NCI-H748 treated with DMSO at 0.1 percent for 48 hours (cell line): Measurements from ENCODE around the gene AXL.
A peak's percentile ranks its signal among the peaks of the same experiment; 100 is the strongest.
"Not testable (repeated sequence)": the region's sequence is repeated elsewhere in the genome, so short reads cannot be mapped to it uniquely, and the experiment has no call there.

ENCODE experiments used
- DNase-seq: peaks from one replicate; lab custom pipeline; 2025; lab: John Stamatoyannopoulos, UW

The AXL gene

DNA sequence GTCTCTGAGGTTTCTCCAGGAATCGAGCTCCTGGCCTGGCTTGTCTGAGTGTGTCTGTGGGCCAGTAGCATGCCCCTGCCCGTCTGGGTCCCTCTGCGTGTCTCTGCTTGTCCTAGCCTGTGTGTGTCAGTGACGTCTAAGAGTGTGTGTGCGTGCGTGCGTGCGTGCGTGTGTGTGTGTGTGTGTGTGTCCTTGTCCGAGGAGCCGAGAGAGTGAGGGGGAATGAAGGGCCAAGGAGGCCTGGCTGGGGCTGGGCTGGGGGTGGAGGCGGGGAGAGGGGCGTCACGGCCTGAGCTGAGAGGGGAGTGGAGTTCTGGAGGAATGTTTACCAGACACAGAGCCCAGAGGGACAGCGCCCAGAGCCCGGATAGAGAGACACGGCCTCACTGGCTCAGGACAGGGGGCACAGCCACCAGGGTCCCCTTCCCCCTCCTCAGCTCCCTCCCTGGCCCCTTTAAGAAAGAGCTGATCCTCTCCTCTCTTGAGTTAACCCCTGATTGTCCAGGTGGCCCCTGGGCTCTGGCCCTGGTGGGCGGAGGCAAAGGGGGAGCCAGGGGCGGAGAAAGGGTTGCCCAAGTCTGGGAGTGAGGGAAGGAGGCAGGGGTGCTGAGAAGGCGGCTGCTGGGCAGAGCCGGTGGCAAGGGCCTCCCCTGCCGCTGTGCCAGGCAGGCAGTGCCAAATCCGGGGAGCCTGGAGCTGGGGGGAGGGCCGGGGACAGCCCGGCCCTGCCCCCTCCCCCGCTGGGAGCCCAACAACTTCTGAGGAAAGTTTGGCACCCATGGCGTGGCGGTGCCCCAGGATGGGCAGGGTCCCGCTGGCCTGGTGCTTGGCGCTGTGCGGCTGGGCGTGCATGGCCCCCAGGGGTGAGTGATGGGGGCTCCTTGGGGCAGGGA lies at the start of gene AXL:
TSS of gene AXL (plus strand) at position 609 of the 893 bp plus-strand sequence. CDS start at position 779, 170 bp downstream.
- no peak for DNase-seq

DNA sequence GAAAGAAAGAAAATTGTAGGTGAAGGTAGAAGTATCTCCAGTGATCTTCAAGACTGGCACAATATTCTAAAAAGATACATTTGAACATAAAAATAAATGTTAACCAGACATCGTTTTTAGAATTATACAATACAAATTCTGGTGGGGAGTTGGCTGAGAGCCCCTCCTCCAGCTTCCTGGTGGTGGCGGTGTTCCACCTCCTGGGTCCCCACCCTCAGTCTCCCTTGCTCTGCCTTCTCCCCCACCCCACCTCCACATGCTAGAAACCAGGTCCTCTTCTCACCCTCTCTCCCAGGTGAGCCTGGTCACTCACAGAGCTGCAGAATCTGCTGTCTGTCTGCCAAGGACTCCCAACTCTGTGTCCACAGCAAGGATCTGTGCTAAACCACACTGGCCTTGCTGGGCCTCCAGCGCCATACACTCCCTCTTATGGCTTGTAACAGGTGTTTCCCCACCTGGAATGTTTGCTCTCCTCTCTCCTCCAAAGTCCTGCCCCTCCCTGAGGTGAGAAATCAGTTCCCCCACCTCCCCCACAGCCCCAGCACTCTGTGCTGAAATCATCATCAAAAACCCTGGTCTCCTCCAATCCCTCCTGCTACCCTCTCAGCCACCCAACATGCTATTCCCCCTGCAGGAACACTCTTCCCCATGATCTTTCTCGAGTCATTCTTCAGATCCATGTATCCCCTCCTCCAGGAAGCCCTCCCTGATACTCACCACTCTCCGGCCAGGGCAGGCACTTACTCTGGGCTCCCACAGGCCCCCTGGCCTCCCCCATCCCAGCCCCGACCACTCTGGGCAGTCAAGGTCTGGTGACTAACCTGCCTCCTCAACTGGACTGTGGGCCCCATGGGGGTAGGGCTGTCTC lies 46.5 kb upstream of the AXL start:
- DNase-seq = no peak

DNA sequence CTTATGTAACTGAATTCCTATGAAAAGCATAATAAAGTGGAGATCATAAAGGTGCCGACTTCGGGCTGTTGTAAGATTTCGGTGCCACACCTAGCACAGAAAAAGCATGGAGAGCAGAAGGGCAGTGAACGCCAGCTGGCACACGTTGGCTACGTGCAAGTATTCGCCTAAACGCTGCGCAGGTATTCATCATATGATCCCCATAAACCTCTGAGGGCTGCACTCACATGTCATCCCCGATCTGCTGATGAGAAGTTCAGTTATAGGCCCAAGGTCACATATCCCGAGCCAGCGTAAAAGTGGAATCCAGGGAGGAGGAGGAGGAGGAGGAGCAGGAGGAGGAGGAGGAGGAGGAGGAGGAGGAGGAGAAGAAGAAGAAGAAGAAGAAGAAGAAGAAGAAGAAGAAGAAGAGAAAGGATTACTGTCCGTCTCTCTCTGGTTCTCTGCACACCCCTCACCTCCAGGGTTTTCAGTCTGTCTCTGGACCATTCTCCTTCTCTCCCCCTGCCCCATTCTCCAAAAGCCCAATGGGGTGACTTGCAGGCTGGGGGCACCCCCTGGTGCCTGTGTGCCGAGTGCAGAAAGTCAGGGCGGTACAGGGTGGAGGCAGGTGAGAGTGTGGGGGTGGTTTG lies 44.6 kb upstream of the AXL start:
- DNase-seq = no peak

DNA sequence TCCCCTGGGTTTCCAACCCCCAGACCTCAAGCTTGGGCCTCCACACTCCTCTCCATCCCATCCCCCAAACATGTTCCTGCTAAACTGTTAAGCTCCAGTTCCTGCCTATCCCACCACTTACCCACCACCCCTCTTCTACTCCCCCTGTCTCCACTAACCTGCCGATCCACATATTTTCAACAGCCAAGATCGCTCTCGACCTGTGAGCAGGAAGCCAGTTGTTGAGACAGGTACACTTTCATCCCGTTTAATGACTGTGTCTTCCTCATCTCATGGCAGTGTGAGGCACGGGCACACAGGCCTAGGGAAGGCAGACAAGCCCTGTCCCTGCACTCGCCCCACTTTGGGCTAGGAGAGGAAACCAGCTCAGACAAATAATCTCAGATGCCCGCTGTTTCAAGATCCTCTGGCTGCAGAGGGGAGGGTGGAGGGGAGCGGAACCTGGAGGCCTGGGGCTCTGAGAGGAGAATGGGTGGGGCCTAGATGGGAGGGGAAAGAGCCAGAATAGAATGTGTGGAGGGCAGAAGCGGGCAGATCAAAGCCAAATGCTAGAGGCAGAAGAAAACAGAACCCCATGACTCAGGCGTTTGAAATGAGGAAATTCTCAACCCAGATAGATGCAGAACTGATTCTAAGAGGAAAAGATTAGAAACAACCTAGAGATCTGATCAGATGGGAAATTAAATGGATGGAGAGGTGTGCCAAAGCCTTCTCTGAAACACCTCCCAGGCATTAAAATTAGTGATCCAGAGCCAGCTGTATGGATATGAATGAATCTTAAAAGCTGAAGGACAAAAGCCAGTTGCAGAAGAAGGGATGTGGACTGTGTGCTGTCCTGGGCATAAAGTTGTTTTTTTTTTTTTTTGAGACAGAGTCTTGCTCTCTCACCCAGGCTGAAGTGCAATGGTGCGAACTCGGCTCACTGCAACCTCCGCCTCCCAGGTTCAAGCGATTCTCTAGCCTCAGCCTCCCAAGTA lies 42.9 kb upstream of the AXL start:
- no peak for DNase-seq

DNA sequence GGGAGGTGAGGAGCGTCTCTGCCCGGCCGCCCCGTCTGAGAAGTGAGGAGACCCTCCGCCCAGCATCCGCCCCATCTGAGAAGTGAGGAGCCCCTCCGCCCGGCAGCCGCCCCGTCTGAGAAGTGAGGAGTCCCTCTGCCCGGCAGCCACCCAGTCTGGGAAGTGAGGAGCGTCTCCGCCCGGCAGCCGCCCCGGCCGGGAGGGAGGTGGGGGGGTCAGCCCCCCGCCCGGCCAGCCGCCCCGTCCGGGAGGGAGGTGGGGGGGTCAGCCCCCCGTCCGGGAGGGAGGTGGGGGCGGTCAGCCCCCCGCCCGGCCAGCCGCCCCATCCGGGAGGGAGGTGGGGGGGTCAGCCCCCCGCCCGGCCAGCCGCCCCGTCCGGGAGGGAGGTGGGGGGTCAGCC lies 38.9 kb upstream of the AXL start:
- not testable (repeated sequence) for DNase-seq

DNA sequence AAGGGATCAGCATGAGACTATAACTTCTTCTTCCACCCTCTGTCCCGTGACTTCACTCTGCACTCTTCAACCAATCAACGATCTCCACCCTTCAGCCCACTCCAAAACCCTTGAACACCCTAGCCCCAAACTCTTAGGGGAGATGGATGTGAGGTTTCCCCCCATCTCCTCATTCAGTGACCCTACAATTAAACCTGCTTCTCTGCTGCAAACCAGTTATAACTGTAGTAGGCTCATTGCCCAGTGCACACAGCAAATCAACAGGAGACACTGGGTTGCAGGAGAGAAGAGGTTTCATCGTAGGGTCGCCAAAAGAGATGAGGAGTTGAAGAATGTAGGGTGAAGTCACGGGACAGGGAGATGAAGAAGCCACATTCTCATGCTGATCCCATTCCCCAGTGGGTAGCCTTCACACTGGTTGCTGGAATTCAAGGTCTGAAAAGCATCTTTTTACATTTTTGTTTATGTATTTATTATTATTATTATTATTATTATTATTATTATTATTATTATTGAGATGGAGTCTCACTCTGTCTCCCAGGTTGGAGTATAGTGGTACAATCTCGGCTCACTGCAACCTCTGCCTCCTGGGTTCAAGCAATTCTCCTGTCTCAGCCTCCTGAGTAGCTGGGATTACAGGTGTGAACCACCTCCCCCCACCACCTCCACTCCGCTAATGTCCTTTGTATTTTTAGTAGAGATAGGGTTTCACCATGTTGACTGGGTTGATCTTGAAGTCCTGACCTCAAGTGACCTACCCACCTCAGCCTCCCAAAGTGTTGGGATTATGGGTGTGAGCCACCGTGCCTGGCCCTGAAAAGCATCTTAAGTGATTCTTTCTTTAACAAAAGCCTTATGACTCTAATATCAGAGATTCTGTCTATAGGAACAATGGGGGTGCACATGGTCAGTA lies 31.8 kb upstream of the AXL start:
- DNase-seq = no peak

DNA sequence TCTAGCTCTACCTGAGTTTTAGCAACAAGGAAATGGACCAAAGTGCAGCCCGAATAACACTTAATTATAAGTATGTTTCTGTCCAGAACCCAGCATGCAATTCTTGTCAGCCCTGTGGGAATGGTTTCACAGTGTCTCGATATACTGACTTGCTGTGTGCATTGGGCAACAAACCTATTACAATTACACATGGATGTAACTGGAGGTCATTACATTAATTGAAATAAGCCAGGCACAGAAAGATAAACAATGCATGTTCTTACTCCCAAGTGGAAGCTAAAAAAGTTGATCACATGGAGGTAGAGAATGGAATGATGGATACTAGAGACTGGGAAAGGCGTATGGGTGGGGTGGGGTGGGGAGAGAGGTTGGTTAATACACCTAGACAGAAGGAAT lies 31.1 kb upstream of the AXL start:
- DNase-seq = no peak

DNA sequence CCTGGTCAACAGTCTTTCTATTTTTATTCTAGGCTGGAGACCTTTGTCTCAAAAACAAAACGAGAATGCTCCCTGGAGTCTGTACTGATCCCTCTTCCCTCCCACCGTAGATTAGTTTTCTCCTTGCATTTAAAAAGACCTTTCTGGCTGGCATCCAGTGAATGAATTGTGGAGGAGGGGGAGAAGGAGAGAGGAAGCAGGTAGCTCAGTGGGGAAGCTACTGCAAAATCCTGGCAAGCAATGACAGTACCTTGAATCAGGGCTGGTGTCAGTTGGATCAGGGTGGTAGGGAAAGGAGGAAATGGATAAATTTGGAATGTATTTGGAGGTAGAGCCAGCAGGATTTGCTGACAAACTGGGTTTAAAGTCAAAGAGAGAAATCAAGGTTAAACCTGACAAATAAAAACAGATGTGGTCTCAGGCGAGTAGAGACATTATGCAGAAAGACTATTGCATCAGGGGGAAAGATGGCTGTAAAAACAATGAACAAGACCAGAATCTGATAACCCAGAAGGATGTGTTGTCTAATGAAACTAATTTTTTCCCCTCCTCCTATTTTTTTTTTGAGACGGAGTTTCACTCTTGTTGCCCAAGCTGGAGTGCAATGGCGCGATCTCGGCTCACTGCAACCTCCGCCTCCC lies 29.5 kb upstream of the AXL start:
- DNase-seq = no peak

DNA sequence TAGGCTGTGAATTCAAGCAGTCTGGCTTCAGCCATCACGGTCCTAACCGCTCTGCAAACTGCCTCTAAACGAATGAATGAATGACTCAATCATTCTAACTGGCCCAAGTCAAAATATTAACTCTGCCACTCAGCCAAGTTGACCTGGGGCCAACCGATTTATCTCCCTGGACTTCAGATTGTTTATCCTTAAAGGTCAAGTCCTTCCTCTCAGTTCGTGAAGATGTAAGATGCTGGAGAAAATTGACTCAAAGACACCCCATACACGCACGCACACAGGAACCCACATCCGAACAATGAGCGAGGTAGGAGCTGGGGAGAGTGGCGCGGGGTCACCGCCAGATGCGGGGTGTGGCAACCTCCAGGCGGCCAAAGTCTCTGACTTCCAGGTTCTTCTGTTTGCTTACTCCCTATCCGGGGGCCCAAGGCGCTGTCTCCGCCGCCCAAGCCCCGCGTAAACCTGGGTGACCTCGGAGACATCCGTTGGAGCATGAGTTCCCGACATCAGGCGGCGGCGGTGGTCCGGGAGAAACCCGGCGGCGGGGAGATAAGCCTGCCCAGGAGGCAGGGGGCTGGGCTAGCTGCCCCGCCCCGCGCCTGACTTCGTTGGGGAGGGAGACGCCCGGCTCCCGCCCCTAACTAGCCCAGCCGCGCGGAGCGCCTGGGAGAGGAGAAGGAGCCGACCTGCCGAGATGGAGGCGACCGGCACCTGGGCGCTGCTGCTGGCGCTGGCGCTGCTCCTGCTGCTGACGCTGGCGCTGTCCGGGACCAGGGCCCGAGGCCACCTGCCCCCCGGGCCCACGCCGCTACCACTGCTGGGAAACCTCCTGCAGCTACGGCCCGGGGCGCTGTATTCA lies 26.2 kb upstream of the AXL start, which contains the start of gene CYP2S1:
TSS of gene CYP2S1 (plus strand) at position 646 of the 856 bp plus-strand sequence. CDS start at position 692, 46 bp downstream.
- DNase-seq = no peak

DNA sequence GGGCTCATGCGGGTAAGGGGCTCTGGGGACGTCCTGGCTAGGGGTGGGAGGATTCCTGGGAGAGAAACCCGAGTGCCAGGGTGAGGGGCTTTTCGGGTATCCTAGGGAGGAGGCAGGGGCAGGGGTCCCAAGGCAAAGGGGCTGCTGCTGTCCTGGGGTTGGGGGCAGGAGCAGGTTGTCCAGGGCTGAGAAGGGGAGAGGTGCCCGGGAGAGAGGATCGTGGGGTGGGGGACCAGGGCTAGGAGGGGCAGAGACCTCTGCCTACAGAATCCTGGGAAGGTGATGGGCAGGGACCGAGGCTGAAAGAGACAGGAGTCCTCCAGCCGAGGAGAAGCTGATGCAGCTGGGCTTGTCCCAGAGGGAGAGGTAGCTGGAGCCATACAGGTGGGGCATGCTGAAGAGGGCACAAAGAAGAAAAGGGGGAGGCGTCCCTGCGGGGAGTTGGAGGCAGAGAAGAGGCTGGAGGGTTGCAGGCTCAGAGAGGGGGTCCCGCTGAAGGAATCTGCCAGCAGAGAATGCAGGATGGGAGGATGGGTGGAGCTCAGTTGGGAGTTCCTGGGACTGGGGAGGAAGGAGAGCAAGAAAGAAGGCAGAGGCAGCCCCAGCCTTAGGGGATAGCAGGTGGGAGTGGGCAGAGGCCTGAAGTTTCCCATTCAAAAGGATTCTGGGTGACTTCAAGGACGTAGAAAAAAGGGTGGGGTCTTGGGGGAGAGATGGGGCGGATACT lies 25.4 kb upstream of the AXL start:
- no peak for DNase-seq

DNA sequence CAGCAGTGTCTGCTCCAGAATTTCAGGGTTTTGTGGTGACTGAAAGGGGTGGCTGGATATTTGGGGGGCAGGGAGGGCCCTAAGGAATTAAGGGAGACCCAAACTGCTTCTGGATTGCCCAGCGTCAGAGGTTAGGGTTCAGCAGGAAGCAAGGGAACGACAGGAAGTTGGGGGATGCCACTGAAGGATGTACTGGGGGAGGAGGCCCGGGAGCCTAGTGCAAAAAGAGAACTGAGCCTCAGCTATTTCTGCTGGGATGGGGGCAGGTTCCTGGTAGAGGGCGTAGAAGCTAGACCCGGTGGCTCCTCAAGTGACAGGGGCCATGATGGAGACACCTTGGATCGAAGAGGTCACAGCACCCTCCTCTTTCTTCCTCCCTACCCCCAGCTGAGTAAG lies 24.9 kb upstream of the AXL start:
- no peak for DNase-seq

DNA sequence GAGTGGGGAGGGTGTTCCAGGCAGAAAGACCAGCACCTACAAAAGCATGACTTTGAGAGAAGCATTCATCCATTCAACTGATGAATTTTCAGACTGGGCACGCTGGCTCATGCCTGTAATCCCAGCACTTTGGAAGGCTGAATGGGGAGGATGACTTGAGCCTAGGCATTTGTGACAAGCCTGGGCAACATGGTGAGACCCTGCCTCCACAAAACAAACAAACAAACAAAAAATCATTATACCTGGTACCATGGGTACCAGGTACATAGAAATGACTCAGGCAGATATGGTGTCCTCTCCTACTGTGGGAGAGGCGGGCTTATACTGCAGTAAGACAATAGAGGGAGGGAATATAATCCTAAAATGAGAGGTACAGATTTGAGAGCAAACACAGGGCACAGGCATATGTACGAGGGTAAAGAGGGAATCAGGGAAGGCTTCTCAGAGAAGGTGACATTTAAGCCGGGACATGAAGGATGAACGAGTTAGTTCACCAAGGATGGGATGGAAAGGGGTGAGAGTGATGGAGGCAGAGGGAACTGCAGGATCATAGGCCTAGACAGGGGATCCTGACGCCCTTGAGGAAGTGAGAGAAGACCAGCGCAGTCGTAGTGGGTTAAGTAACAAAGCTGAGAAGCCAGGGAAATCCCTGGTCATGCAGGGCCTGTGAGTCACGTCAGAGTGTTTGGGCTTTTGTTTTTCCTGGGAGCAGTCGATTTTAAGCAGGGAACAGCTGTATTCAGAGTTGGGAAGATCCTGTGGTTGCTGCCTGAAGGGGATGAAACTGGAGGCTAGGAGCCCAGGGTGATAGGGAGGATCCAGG lies 23.1 kb upstream of the AXL start:
- DNase-seq = no peak

DNA sequence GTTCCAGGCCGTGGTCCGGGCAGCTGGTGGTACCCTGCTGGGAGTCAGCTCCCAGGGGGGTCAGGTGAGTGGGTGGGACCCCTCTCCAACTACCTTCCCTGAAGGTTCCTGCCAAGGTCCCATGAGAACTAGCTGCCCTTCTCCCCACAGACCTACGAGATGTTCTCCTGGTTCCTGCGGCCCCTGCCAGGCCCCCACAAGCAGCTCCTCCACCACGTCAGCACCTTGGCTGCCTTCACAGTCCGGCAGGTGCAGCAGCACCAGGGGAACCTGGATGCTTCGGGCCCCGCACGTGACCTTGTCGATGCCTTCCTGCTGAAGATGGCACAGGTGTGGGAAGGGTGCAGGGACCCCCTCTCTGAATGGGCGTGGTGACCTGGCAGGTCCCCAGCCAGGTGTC lies 20.5 kb upstream of the AXL start:
- DNase-seq = no peak

DNA sequence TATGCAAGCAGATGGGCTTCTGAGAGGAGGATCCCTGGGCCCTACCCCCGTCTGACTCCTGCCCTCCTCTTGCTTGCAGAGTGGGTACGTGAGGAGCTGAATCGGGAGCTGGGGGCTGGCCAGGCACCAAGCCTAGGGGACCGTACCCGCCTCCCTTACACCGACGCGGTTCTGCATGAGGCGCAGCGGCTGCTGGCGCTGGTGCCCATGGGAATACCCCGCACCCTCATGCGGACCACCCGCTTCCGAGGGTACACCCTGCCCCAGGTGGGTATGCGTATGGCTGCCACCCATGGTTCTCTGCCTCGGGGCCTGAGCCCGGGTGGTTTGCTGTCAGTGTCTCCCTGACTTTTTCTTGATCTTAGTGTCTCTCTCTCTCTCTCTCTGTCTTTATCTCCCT lies 15.7 kb upstream of the AXL start:
- no peak for DNase-seq

DNA sequence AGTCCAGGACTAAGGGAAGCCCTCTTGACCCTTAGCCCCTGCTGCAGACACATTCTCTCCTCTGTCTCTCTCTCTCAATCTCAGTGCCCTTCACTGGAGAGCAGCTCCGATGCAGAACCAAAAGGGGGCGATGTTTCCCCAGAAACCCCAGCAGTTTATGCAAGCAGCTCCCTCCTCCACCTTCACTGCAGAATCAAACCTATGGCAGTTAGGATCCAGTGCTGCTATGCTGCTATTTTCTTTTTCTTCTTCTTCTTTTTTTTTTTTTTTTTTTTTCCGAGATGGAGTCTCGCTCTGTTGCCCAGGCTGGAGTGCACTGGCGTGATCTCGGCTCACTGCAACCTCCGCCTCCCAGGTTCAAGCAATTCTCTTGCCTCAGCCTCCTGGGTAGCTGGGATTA lies 14.7 kb upstream of the AXL start:
- DNase-seq = peak; percentile 25

DNA sequence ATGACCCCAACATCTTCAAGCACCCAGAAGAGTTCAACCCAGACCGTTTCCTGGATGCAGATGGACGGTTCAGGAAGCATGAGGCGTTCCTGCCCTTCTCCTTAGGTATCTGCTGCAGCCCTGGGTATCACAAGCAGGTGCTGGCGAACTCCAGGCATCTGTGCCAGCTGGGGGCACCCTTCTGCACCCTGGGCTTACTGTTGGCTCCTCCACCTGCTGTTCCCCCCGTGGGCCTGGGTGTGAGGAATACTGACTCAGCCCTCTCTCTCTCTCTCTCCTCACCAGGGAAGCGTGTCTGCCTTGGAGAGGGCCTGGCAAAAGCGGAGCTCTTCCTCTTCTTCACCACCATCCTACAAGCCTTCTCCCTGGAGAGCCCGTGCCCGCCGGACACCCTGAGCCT lies 13.0 kb upstream of the AXL start:
- DNase-seq = no peak

DNA sequence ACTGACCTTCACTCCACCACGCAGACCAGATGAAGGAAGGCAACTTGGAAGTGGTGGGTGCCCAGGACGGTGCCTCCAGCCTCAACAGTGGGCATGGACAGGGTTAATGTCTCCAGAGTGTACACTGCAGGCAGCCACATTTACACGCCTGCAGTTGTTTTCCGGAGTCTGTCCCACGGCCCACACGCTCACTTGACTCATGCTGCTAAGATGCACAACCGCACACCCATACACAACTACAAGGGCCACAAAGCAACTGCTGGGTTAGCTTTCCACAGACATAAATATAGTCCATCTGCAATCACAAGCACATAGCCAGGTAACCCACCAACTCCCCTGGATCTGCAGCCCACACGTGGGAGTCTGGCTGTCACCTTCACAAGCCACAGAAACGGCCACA lies 12.6 kb upstream of the AXL start:
- no peak for DNase-seq
